Mucosa of descending colon (tissue), 3 donors: ENCODE results near the gene MRLN. TPM values are rescaled to one million over a fixed set of nuclear protein-coding genes. Genes with fewer than 3 reads are reported as not detected.

Experiments
- ATAC-seq: fragments of 200-7000 bp; cut with Tn5 transposase; one replicate; pipeline ENCODE4 v1.9.1; 2020; ENCODE audit warnings: mild to moderate bottlenecking, moderate library complexity
- DNase-seq, 3 donors: peaks; one replicate each; pipeline ENCODE4 v3.0.0-alpha.2; 2020
- H3K36me3 ChIP-seq: fragments of 200-600 bp; one replicate; pipeline ENCODE4 v1.8.0; 2021; ENCODE audit warnings: low read depth, mild to moderate bottlenecking
- H3K4me1 ChIP-seq: fragments of 200-600 bp; one replicate; pipeline ENCODE4 v1.8.0; 2021; ENCODE audit warnings: low read depth, mild to moderate bottlenecking
- H3K4me3 ChIP-seq: fragments of 200-600 bp; one replicate; pipeline ENCODE4 v1.8.0; 2021; ENCODE audit warnings: mild to moderate bottlenecking
- H3K9me3 ChIP-seq: fragments of 200-600 bp; one replicate; pipeline ENCODE4 v1.8.0; 2021; ENCODE audit warnings: mild to moderate bottlenecking
- intact Hi-C, 2 donors: fragments of 100-400 bp; cut with DNase I in 1 of 2; cut with micrococcal nuclease in 1 of 2; formaldehyde crosslinking; loops; one replicate each; pipeline versions ENCODE4 v1.11.0 to v1.11.1; 2022; cut with DNase I, micrococcal nuclease
- total RNA-seq, 3 donors: library from RNA; stranded (reverse); fragmentation: NEBNext Ultra II Directional in 2 of 3; extraction: Animal tissue kit (Norgen Biotek cat#: 25700) in 2 of 3; gene quantifications; one replicate each; pipeline versions ENCODE4 v1.2.1 to v1.2.4, GENCODE V29; 2021 to 2023
- TF ChIP-seq, protein P1 (sequence below): fragments of 200-600 bp; IDR thresholded peaks from one replicate; pipeline ENCODE4 v1.8.0; 2022; ENCODE audit warnings: antibody characterized with exemption, mild to moderate bottlenecking
- donor health status: DM: no; HTN: no; CAD: no; lungs with moderate emphysema.
- donor health status: DM: no; HTN: no; CAD: no.
- donor health status: DM: no; HTN: yes; CAD: no.

Gene MRLN
- total RNA-seq, 3 donors from 2014 or later = not detected

DNA sequence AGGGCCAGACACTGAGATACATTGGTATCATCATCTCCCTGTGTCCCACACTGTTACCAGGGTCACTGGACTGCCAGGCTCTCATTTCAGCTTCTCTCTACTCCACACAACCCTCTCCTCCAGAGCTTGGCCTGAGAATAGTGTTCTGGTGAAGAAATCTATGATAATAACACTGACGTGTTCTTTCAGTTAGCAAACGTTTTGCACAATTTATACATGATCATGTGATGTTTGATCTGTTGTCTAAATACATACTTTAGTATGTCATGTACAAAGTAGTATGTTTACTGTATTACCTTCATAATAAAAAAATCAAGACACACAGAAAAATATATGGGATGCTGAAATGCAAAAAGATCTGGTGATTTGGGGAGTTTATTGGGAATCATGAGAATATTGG, 48.6 kb downstream of the MRLN start:
- TF ChIP-seq, protein P1, sequence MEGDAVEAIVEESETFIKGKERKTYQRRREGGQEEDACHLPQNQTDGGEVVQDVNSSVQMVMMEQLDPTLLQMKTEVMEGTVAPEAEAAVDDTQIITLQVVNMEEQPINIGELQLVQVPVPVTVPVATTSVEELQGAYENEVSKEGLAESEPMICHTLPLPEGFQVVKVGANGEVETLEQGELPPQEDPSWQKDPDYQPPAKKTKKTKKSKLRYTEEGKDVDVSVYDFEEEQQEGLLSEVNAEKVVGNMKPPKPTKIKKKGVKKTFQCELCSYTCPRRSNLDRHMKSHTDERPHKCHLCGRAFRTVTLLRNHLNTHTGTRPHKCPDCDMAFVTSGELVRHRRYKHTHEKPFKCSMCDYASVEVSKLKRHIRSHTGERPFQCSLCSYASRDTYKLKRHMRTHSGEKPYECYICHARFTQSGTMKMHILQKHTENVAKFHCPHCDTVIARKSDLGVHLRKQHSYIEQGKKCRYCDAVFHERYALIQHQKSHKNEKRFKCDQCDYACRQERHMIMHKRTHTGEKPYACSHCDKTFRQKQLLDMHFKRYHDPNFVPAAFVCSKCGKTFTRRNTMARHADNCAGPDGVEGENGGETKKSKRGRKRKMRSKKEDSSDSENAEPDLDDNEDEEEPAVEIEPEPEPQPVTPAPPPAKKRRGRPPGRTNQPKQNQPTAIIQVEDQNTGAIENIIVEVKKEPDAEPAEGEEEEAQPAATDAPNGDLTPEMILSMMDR = no peak
- Histone ChIP-seq H3K9me3 (no peaks in the 10 kb centered on the region), H3K4me1 (peaks cover 3% of the 10 kb centered on the region), H3K36me3 (no peaks in the 10 kb centered on the region), H3K4me3 (no peak overlapping the region)
- DNase-seq (no peak), ATAC-seq (no peak)
- intact Hi-C loops = no loop called here

DNA sequence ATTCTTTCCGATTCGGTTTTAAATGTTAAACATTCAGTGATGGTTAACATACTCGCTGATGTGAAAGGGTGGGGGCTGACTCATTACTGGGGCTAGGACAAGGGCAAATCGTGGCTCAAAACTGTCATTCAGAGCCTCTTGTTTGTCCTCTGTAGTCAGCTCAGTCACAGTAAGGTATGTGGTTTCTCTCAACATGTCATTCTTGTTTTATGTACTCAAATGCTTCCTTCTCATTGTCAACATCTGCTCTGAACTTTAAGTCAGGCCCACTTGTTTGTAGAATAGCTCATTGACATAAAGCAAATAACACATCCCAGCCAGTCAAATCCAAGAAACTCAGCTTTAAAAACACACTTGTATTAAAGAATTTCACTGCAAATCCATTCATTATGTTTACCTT, 50.9 kb downstream of the MRLN start:
- H3K36me3 ChIP-seq = no peaks in the 10 kb centered on the region
- DNase-seq = no peak
- TF ChIP-seq, protein P1 = no peak
- peak; percentile 57 for ATAC-seq
- no peak overlapping the region for H3K4me3 ChIP-seq
- H3K4me1 ChIP-seq = no peaks in the 10 kb centered on the region
- intact Hi-C loops = no loop called here
- H3K9me3 ChIP-seq = no peaks in the 10 kb centered on the region

DNA sequence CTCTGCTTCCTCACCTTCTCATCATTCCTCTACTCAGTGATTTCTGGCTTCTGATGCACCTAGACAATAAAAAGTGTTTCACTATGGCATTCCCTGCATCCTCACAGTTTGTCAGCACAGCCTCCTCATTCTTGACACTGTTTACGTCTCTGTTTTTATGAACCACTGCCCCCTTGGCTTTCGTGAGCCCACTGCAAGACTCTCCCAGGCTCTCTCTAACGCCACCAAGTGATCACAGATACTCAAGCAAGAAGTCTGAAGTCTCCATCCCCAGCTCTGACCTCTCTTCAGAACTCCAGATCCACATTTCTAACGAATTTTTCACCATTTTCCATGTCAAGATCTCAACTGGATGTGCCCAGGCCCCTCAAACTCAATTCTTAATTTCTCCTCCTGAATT, 52.5 kb downstream of the MRLN start:
- no peaks in the 10 kb centered on the region for H3K9me3 ChIP-seq
- no peaks in the 10 kb centered on the region for H3K36me3 ChIP-seq
- DNase-seq (no peak), ATAC-seq (no peak)
- peaks cover under 1% of the 10 kb centered on the region for H3K4me1 ChIP-seq
- no peak overlapping the region for H3K4me3 ChIP-seq
- intact Hi-C loops = no loop called here
- TF ChIP-seq, protein P1 = no peak

DNA sequence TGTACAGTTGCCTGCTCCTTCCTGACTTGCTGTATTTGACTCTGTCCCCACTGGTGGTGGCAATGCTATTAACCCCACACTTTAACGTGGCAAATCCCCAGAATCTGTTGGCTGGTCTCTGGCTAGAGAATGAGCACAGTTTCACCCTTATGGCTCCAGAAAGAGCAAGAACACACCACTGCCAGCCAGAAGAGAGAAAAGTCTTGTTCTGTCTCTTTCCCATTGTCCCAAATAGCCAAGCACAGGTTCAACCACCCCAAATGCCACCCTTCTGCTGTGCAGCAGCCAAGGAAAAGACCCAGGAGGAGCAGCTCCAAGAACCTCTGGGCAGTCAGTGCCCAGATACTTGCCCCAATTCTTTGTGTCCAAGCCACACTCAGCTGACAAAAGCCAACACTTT, 54.9 kb downstream of the MRLN start:
- Histone ChIP-seq H3K36me3 (no peaks in the 10 kb centered on the region), H3K4me1 (peaks cover 3% of the 10 kb centered on the region), H3K4me3 (no peak overlapping the region), H3K9me3 (no peaks in the 10 kb centered on the region)
- intact Hi-C loops = no loop called here
- no peak for ATAC-seq
- TF ChIP-seq, protein P1 = no peak
- no peak for DNase-seq

DNA sequence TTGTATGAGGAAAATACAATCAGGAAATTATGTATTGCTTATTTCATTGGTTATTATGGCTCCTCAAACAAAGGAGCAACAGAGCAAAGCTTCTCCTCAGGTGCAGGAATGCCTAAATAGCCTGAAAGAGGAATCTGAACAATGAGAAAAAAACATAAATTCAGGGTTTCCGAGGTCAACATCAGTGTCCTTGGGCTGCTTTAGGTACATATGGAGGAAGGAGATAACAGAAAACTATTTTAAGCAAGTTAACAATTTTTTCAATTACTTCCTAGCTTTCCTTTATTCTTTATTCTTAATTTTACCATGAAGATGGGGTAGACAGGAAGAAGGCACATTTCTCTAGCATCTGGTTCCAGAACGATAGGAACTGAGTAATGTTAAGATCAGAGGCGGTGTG, 57.6 kb downstream of the MRLN start:
- Histone ChIP-seq H3K9me3 (no peaks in the 10 kb centered on the region), H3K4me1 (peaks cover 7% of the 10 kb centered on the region), H3K36me3 (no peaks in the 10 kb centered on the region), H3K4me3 (no peak overlapping the region)
- intact Hi-C loops = no loop called here
- no peak for ATAC-seq
- TF ChIP-seq, protein P1 = no peak
- no peak for DNase-seq

DNA sequence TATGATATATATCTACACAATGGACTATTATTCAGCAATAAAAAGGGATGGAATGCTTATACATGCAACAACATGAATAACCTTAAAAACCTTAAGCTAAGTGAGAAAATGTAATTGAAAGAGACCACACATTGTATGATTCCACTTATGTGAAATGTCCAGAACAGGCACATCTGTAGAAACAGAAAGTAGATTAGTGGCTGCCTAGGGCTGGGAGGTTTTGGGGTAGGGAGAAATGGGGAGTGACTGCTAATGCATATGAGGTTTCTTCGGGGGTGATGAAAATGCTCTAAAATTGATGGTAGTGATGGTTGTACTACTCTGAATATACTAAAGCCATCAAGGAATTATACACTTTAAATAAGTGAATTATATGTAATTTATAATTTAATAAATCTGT, 58.3 kb downstream of the MRLN start:
- ATAC-seq = no peak
- H3K4me3 ChIP-seq = no peak overlapping the region
- no peaks in the 10 kb centered on the region for H3K36me3 ChIP-seq
- peaks cover 7% of the 10 kb centered on the region for H3K4me1 ChIP-seq
- intact Hi-C loops = no loop called here
- no peak for DNase-seq
- H3K9me3 ChIP-seq = no peaks in the 10 kb centered on the region
- TF ChIP-seq, protein P1 = no peak
